GM21529 (cell line): Measurements from ENCODE around the gene PTPN2.
A peak's percentile ranks its signal among the peaks of the same experiment; 100 is the strongest.

Experiments
- ATAC-seq: cut with Tn5 transposase; IDR thresholded peaks from one replicate; pipeline ENCODE4 v1.9.1; 2021; ENCODE audit not compliant: unreplicated experiment

Gene PTPN2

DNA sequence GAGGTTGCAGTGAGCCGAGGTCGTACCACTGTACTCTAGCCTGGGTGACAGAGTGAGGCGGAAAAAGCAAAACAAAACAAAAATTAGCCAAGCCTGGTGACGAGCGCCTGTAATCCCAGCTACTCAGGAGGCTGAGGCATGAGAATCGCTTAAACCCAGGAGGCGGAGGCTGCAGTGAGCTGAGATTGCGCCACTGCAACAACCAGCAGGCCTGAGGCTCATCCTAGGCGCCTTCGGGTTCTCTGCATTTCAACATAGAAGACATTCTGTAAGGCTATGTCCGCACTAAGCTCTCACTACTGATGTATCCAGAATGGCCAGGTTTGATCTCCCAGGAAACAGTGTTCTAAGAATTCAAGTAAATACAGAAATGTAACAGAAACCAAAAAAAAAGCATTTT, 23.5 kb downstream of the PTPN2 start:
- no peak for ATAC-seq

GRCh38 chr18:12858991-12859390, 25.0 kb downstream of the PTPN2 start:
- ATAC-seq = no peak

DNA sequence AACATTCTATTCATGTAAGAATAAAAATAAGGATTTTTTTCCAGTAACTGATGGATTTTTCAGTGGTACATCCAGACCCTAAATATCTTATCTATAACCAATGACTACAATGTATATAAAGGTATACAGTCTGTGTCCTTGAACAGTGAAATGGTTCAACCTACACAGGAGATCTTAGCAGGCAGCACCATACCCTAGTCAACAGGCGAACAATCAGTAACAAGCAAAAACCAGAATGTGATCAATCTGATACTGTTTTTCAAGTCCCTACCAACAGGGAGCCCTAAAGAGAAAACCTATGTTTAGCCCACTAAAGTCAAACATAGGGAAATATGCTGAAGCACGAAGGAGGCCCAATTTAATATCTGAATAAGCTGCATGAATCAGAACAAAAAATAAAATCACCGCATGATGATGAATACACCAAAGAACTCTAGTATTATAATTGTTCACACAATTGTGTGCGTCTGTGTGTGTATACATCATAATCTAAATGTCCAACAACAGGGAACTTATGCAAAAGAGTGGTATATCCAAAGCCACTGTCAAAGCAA, 26.0 kb downstream of the PTPN2 start:
- ATAC-seq = no peak

GRCh38 chr18:12857215-12857905, 26.7 kb downstream of the PTPN2 start:
- ATAC-seq = peak; percentile 41

GRCh38 chr18:12855916-12856315, 28.1 kb downstream of the PTPN2 start:
- no peak for ATAC-seq

DNA sequence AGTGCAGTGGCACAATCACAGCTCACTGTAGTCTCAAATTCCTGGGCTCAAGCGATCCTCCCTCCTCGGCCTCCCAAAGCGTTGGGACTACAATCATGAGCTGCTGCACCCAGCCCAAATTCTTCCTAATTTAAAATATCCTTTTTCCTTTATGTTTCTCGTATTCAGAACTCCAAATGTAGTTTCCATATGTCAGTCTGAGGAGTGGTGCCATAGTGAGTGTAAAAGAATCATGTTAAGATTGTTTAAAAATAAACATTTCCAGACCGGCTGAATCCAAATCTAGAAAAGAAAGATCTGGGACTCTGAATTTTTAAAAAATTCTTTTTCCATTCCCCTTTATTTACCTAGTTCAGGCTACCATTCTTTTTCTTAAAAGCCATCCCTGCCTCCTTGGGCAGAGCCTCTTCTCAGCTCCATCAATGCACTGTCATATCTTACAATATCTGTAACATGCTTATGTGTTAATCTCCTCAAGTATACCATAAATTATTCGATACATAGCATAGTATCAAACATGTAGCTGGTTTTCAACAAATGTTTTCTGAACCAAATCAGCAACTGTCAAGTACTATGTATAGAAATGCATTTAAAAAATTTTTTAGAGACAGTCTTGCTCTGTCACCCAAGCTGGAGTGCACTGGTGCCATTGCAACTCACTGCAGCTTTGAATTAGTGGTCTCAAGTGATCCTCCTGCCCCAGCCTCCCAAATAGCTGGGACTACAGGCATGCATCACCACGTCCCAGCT, 31.3 kb downstream of the PTPN2 start:
- ATAC-seq = no peak

- no peak for ATAC-seq
Observed at GRCh38 chr18:12851716-12852115, 32.3 kb downstream of the PTPN2 start.

GRCh38 chr18:12849548-12849947, 34.5 kb downstream of the PTPN2 start:
- ATAC-seq = no peak

DNA sequence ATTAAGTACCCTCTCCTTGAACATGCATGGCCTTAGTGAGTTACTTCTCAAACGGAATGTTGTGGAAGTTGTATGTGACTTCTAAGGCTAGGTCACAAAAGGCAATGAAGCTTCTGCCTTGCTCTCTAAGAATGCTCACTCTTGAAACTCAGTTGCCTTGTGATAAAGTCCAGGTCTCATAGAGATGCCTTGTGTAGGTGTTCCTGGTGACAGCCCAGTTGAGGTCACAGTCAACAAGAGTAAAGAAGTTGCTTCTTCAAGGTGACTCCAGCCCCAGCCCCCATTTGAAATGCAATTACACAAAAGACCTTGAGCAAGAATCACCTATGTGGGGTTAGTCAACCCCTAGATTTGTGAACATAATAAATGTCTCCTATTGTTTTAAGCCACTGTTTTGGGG, 35.6 kb downstream of the PTPN2 start:
- no peak for ATAC-seq

DNA sequence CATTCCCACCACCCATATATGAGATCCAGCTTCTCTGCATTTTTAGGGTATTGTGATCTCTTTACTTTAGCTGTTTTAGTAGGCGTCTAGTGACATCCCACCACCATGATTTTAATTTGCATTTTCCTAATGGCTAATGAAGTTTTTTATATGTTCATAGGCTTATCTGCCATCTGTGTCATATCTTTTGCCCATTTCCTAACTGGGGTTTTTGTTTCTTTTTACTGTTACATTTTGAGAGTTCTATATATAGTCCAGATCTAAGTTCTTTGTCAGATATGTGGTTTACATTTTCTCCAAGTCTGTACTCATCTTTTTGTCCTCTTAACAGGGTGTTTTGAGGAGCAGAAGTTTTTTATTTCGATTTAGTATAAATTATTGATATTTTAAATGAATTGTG, 39.6 kb downstream of the PTPN2 start:
- peak; percentile 30 for ATAC-seq

DNA sequence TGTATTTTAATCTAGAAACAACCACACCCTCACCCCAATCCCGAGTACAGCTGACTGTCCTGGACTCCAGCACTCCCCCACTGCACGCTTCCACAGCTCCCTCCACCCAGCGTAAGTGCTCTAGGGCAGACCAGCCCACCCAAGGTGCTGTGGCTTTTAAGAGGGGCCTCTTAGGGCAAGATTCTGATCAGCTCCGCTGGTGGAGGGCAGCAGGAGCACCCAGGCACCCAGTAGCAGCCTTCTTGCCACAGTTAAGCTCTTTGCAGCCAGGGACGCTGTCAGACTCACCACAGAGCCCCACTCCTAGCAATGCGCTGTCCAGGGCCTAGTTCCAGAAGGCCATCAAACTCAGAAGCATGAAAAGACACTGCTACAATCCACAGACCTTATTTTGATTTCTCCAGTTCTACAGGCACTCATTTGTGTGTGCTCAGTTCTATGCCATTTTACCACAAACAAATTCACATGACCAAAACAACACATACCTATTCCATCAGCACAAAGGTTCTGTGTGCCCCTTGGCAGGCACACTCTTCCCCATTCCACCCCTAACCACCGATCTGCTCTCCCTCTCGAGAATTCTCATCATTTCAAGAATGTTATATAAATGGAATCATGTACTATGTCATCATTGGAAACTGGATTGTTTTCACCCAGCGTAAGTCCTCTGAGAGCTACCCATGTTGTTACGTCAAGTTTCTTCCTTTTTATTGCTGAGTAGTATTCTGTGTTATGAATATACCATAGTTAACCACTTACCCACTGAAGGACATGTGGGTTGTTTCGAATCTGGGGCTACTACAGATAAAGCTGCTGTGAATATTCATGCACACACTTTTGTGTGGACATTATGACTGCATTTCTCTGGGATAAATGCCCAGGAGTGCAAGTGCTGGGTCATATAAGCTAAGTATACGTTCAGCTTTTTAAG, 40.4 kb downstream of the PTPN2 start:
- ATAC-seq = no peak

- ATAC-seq = no peak
Observed at GRCh38 chr18:12842459-12843380, 41.3 kb downstream of the PTPN2 start.

DNA sequence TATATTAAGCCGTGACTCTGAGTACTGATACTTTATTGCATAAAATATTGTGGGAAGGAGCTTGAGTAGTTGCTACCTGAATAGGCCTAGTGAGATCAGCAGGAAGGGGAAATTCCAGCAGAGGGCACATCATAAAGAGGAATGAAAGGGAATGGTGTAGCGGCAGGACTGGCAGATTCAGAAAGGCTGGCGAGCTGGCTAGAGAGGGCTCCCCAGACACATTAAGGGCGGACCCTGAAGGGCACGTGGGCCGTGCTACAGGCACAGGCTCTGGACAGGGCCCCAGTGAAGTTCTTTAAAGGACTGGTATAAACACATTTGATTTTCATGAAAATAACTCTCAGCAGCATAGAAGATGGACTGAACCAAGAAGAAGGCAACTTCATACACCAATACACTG, 43.0 kb downstream of the PTPN2 start:
- no peak for ATAC-seq

DNA sequence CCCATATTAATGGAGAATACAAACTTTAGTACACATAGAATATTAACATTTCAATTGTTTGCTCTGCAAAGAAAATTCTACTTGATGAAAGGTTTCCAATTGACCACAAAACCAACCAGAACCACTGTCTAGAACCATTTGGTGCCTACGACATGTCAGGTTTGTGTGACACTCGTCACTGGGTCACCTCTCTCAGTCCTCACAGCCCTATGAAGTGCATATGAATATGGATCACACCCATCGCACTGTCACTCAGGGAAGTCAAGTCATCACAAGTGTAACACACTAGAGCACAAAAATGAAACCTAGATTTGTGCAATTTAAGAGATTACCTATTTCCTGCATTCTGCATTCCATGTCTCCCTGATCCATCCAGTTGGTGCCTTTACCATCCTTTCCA, 43.7 kb downstream of the PTPN2 start:
- no peak for ATAC-seq

DNA sequence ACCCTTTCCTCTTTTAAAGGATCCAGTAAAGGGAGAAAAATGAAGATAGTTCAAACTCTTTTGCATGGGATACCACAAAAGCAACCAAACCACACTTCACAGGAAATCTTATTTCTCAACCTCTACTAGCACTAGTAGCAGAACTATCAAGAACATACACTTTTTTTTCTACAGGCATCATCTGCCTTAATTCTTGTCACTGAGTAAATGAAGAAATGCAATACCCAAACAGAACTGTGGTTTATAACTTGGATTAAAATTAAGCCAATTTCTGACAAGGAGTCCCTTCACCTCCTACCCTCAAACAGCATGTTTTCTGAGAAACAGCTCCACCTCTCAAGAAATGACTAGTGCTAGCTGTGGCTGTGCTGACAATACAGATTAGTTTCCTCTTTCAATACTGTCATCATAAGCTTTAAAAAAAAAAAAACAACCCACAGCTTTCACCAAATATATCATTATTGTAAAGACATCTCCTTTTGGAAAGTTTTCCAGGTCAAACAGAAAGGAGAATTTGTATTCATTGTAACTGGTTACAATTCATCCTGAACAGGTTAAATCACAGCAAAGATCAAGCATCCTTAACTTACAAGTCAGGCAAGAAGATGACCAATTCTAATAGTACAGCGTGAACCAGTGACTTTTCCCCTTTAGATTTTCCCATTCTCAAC, 44.4 kb downstream of the PTPN2 start:
- peak; percentile 65 for ATAC-seq

DNA sequence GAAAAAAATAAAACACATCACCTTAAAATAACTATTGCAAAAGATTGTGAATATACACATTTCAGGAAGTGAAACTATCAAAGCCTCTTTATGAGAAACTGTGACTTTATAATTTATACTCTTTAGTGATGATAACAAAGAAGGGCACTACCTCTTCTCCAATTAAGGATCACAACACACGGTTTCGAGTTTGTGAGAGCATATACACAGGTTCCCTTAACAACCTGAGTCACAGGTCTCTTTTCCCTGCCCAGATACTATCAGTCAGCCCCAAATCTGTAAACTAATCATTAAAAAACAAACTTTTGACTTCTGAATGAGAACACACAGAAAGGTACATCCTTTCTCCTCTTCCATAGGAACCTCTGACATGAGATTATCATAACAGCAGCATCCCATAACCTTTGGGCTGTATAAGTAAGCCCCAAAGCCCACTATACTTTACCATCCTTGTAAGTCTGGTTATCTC, 44.9 kb downstream of the PTPN2 start:
- peak; percentile 51 for ATAC-seq

GRCh38 chr18:12838178-12838634, 45.8 kb downstream of the PTPN2 start:
- no peak for ATAC-seq

GRCh38 chr18:12837747-12838146, 46.3 kb downstream of the PTPN2 start:
- ATAC-seq = no peak

- no peak for ATAC-seq
Observed at GRCh38 chr18:12836551-12836950, 47.5 kb downstream of the PTPN2 start.
